Measurements from ENCODE around the gene ATP2B1. TPM values are rescaled to one million over a fixed set of nuclear protein-coding genes. Genes with fewer than 3 reads are reported as not detected.

Gene ATP2B1
- total RNA-seq, 1 donor from 2014 or later: 61.2 TPM

- H3K27ac Mint-ChIP-seq (ENCODE audit: unreplicated experiment): no peak overlapping the region
- no peak for TF ChIP-seq CTCF (IDR thresholded peaks at IDR 0.05; ENCODE audit: partially characterized antibody, unreplicated experiment)
- no peak overlapping the region for H3K4me3 Mint-ChIP-seq (ENCODE audit: unreplicated experiment)
- no peak for DNase-seq
- no peaks in the 10 kb centered on the region for H3K9me3 Mint-ChIP-seq (ENCODE audit: unreplicated experiment)
- no peaks in the 10 kb centered on the region for H3K36me3 Mint-ChIP-seq (ENCODE audit: unreplicated experiment)
- peaks cover 1% of the 10 kb centered on the region for H3K4me1 Mint-ChIP-seq (ENCODE audit: low read depth, unreplicated experiment)
- no peaks in the 10 kb centered on the region for H3K27me3 Mint-ChIP-seq (ENCODE audit: unreplicated experiment)
Observed at GRCh38 chr12:89655841-89656240, 52.8 kb downstream of the ATP2B1 start.

- Mint-ChIP-seq H3K36me3 (ENCODE audit: unreplicated experiment) (peaks cover 8% of the 10 kb centered on the region), H3K4me1 (ENCODE audit: low read depth, unreplicated experiment) (no peaks in the 10 kb centered on the region), H3K4me3 (ENCODE audit: unreplicated experiment) (no peak overlapping the region), H3K27me3 (ENCODE audit: unreplicated experiment) (peaks cover 2% of the 10 kb centered on the region), H3K27ac (ENCODE audit: unreplicated experiment) (no peak overlapping the region), H3K9me3 (ENCODE audit: unreplicated experiment) (peaks cover 2% of the 10 kb centered on the region)
- TF ChIP-seq CTCF (IDR thresholded peaks at IDR 0.05; ENCODE audit: partially characterized antibody, unreplicated experiment): no peak
- DNase-seq: no peak
Observed at GRCh38 chr12:89651192-89651591, 57.4 kb downstream of the ATP2B1 start.

- Mint-ChIP-seq H3K36me3 (ENCODE audit: unreplicated experiment) (peaks cover 8% of the 10 kb centered on the region), H3K27ac (ENCODE audit: unreplicated experiment) (no peak overlapping the region), H3K4me3 (ENCODE audit: unreplicated experiment) (no peak overlapping the region), H3K27me3 (ENCODE audit: unreplicated experiment) (peaks cover 2% of the 10 kb centered on the region), H3K9me3 (ENCODE audit: unreplicated experiment) (peaks cover 2% of the 10 kb centered on the region), H3K4me1 (ENCODE audit: low read depth, unreplicated experiment) (no peaks in the 10 kb centered on the region)
- no peak for TF ChIP-seq CTCF (IDR thresholded peaks at IDR 0.05; ENCODE audit: partially characterized antibody, unreplicated experiment)
- DNase-seq: no peak
Observed at GRCh38 chr12:89650239-89650638, 58.4 kb downstream of the ATP2B1 start.

GRCh38 chr12:89649820-89650219 lies 58.8 kb downstream of the ATP2B1 start:
- H3K27ac Mint-ChIP-seq (ENCODE audit: unreplicated experiment): no peak overlapping the region
- no peaks in the 10 kb centered on the region for H3K4me1 Mint-ChIP-seq (ENCODE audit: low read depth, unreplicated experiment)
- no peak for TF ChIP-seq CTCF (IDR thresholded peaks at IDR 0.05; ENCODE audit: partially characterized antibody, unreplicated experiment)
- H3K9me3 Mint-ChIP-seq (ENCODE audit: unreplicated experiment): peaks cover 2% of the 10 kb centered on the region
- H3K27me3 Mint-ChIP-seq (ENCODE audit: unreplicated experiment): peaks cover 2% of the 10 kb centered on the region
- no peak for DNase-seq
- H3K36me3 Mint-ChIP-seq (ENCODE audit: unreplicated experiment): peaks cover 8% of the 10 kb centered on the region
- H3K4me3 Mint-ChIP-seq (ENCODE audit: unreplicated experiment): no peak overlapping the region

- Mint-ChIP-seq H3K27ac (ENCODE audit: unreplicated experiment) (no peak overlapping the region), H3K9me3 (ENCODE audit: unreplicated experiment) (peaks cover 2% of the 10 kb centered on the region), H3K36me3 (ENCODE audit: unreplicated experiment) (peaks cover 8% of the 10 kb centered on the region), H3K4me3 (ENCODE audit: unreplicated experiment) (no peak overlapping the region), H3K4me1 (ENCODE audit: low read depth, unreplicated experiment) (no peaks in the 10 kb centered on the region), H3K27me3 (ENCODE audit: unreplicated experiment) (peaks cover 2% of the 10 kb centered on the region)
- no peak for TF ChIP-seq CTCF (IDR thresholded peaks at IDR 0.05; ENCODE audit: partially characterized antibody, unreplicated experiment)
- no peak for DNase-seq
Observed at GRCh38 chr12:89649139-89649538, 59.5 kb downstream of the ATP2B1 start.
